T-helper 2 cell treated with Interferon-gamma antibody and Interleukin-4, amounts not matched to agents 100 ng/mL and 5 ng/mL, for 36 hours (primary cell): ENCODE results near the gene KLF7. TPM values are rescaled to one million over a fixed set of nuclear protein-coding genes. Genes with fewer than 3 reads are reported as not detected.

Experiments
- intact Hi-C: fragments of 100-400 bp; cut with micrococcal nuclease; formaldehyde crosslinking; loops from one replicate; pipeline ENCODE4 v1.15.1; 2023
- total RNA-seq: library from RNA; stranded (reverse); gene quantifications from 2 replicates; pipeline ENCODE4 v1.2.3, GENCODE V29; 2022

KLF7 gene
- total RNA-seq, 1 donor from 2014 or later: 21.8 TPM

GRCh38 chr2:207167099-207167923, 1.6 kb upstream of the KLF7 start:
- intact Hi-C loops: loop anchor here (2.0 to 10.0 kb wide), 12 partner anchors 55 to 1100 kb away; partner anchors contain the start of genes CCNYL1, EEF1B2, INO80D and NDUFS1

GRCh38 chr2:207166349-207167098, 776 bp upstream of the KLF7 start:
- intact Hi-C loops: loop anchor here (1.0 to 10.0 kb wide), 17 partner anchors 23 to 1101 kb away; partner anchors contain the start of genes CCNYL1, CREB1, EEF1B2 and FASTKD2

- intact Hi-C loops: loop anchor here (1.0 to 10.0 kb wide), 17 partner anchors 23 to 1101 kb away; partner anchors contain the start of genes CCNYL1, CREB1, EEF1B2 and FASTKD2
These were observed 246 bp upstream of the KLF7 start for GRCh38 chr2:207166039-207166348.

DNA sequence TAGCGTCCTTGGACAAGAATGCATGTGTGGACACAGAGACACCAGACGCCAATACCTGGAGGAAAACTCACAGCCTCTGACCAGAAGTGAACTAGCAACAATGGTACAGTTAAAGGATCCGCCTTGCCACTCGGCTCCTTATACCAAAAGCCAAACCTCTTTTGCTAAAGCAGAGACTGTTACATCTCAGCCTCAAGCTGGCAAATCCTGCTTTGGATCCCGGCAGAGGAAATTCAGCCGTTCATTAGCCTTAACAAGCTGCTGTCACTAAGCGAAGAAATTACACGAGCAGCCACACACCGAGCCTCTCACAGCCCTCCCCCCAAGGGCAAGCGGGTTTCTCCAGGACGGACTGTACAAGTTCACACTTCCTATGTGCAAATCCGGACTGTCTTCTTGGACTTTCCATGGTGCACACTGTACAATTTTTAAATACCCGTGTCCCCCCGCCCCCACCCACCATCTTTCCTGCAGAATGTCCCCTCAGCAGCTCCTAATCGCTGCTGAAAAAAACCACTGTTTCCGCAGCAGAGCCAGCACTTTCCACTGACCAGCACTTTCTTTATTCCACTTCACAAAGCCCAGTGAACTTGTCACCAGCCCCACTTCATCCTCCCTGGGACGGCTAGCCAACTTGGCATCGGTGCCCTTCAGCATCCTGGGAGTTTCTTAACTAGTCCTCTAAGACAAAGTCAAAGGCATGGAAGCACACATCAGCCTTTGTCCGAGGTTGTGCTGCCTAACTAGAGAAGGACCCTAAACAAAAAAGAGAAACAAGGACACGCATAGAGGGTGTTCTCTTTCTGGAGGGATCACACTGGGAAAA, 1.5 kb downstream of the KLF7 start:
- intact Hi-C loops: loop anchor here (10.0 kb wide), 2 partner anchors 309 to 629 kb away; no protein-coding TSS in a partner anchor

DNA sequence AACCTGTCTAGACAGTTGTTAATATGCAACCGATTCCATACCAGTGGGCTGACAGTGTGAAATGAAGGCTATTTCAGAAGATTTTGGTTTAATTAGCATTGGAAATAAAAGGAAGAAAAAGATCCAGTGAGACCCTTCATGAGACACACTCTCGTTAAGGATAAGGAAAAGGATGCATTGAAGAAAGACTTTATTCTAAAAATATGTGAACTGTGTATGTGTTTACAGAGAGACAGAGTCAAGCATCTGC, 2.1 kb downstream of the KLF7 start:
- intact Hi-C loops: loop anchor here (10.0 kb wide), 2 partner anchors 309 to 629 kb away; no protein-coding TSS in a partner anchor

- intact Hi-C loops: loop anchor here (10.0 kb wide), 2 partner anchors 308 to 628 kb away; no protein-coding TSS in a partner anchor
These were observed 2.5 kb downstream of the KLF7 start for GRCh38 chr2:207163053-207163755.

DNA sequence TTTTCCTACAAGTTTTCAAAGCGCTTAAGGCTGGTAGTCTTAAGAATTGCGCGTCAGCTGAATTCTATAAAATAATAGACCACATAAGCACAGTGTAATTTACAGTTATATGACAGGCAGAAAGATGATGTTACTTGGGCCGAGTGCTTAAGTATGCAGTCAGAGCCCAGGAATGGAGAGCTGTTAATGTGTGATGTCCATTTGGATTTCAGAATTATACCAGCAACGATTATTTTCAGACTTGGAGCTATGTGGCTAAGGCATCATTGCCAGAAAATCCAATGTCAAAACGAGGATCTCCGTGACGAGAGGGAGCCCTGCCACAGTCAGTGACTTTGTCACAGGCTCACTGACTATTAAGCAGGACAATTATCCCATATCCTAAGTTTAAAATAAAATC, 3.4 kb downstream of the KLF7 start:
- intact Hi-C loops: loop anchor here (10.0 kb wide), 2 partner anchors 308 to 628 kb away; no protein-coding TSS in a partner anchor

DNA sequence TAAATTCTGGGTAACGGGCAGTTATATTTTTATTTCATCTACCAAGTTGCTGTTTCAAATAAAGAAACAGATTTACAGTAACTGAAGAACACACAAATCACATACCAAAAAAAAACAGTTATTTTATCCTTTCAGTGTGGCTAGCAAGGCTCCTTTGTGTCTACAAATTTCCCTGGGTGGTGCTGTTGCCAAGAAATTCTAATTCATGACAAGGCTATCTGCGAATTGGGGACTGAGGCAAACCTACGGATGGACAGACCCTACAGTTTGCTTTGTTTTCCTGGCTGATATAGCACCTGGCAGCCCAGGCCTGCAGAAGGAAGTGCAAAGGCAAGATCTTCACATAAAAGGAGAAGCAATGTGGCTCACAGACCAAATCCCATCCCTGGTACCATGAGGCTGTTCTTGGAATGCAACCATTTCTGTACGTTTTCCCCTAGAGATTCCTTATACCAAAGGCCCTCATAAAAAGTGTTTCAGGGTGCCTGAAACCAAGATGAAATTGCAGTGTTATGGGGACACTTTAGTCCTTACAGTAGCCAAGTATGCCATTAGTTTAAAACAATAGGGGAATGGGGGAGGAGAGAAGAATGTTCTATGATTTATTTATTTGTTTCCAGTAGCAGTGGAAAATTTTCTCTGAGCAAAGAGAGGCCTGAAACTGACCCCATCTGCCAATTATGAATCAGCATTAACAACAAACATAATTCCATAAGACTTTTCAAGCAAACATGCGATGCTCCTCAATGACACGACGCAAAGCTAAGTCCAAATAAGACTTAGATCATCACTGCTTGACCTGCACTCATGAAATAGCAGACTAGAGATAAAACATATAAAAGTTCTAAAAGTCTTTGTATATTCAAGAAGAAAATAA, 4.3 kb downstream of the KLF7 start:
- intact Hi-C loops: loop anchor here (10.0 kb wide), 2 partner anchors 307 to 627 kb away; no protein-coding TSS in a partner anchor

DNA sequence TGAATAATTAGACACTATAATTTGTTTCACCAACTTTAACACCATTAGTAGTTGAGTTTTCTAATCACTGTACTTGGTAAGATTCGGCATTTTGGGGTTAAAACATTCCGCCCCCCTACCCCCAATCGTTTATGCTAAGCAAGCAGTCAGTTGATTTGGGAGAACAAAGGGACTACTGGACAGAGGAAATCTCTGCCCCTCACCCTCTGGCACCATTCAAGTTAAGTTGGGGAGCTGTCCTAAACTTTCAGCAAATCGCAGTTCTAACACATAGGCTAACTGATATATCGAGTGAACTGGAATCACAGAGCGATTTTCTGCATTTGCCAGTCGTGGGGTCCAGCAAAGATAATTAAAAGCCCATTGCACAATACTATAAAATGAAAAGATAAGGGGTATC, 5.6 kb downstream of the KLF7 start:
- intact Hi-C loops: loop anchor here (10.0 kb wide), 2 partner anchors 305 to 625 kb away; no protein-coding TSS in a partner anchor

- intact Hi-C loops: no loop called here
These were observed 6.7 kb downstream of the KLF7 start for GRCh38 chr2:207159002-207159401.

- intact Hi-C loops: no loop called here
These were observed 8.0 kb downstream of the KLF7 start for GRCh38 chr2:207157731-207158130.

- intact Hi-C loops: no loop called here
These were observed 8.6 kb downstream of the KLF7 start for GRCh38 chr2:207157162-207157481.

DNA sequence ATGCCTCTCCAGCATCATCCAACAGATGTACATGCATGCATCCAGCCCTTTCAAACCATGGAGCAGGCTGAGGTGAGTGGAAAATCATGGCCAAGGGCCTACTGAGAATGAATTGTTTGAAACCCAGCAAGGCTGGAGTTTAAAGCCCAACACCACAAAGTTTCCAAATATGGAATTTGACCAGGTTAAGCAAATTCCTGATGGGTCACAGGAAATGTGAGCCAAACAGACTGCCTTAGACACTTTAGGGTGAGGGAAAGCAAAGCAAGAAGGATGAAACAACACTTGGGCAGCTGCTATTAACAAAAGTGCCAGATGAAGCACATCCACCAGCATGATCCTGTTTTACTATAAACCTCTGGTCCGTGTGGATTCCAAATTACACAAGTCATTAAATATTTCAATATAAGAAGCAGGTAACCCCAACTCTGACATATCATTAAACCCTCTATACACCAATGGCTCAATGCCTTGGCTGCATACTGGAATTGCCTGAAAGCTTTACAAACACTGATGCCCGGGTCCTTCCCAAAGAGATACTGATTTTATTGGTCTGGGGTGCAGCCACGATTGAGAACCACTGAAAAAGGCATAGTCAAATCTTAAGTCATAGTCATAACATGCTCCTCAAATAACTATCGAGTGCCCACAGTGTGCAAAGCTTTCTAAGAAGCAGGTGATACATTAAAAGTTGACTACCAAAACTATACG, 9.1 kb downstream of the KLF7 start:
- intact Hi-C loops: loop anchor here (1.0 kb wide), 1 partner anchor 9 kb away; the partner anchor contains the start of gene KLF7

GRCh38 chr2:207155516-207156444, 10.0 kb downstream of the KLF7 start:
- intact Hi-C loops: loop anchor here (1.0 kb wide), 1 partner anchor 10 kb away; the partner anchor contains the start of gene KLF7

GRCh38 chr2:207154556-207155510, 10.9 kb downstream of the KLF7 start:
- intact Hi-C loops: no loop called here

DNA sequence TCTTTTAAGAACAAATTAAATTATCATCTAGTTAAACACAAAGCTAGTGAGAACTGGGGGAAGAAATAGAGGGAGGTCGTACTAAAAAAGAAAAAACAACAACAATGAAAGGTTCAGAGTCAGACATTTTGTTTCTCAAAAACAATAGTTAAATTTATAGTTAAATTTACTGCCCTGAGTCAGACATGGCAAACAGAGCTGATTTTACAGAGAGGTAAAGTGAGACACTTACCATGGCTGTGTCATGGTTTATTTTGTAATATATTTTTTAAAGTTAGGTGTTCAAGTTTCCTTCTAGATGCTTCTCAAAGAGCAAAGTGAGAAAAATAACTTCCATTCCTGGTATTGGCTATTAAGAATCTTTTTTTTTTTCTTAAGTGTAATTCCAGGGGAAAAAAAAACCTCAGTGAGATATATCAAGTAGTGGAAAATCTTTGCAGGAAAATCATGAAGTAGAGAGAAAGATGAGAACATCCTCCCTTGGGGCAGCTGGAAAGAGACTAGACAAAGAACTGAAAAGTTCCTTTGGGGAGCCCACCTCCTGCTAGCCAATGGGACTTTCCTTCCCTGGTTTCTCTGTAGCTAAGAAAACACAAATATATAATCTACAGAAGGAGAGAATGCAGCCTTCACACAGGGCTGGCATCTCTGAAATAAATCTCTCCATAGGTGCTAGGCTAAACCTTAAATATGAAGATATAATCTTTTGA, 12.3 kb downstream of the KLF7 start:
- intact Hi-C loops: no loop called here
